GM23338 (cell line): Measurements from ENCODE around the gene PRRC2A. TPM values are rescaled to one million over a fixed set of nuclear protein-coding genes. Genes with fewer than 3 reads are reported as not detected.

ENCODE experiments used
- ATAC-seq: fragments of 200-7000 bp; cut with Tn5 transposase; 3 replicates; pipeline ENCODE4 v1.9.1; 2020
- DNase-seq: peaks from one replicate; pipeline ENCODE4 v3.0.0-alpha.2; 2015; ENCODE audit warnings: low spot score
- H2AFZ ChIP-seq: fragments of 200-600 bp; sonication (generic); 2 replicates; pipeline ENCODE4 v1.8.0; 2016; ENCODE audit warnings: antibody characterized with exemption, mild to moderate bottlenecking, moderate library complexity
- H3F3A ChIP-seq: fragments of 200-600 bp; sonication (generic); replicated peaks from 2 replicates; pipeline ENCODE4 v1.8.0; 2017; ENCODE audit warnings: antibody characterized with exemption, mixed run types, low read depth
- H3K27ac ChIP-seq: fragments of 200-600 bp; sonication (generic); 2 replicates; pipeline ENCODE4 v1.6.1; 2016; ENCODE audit warnings: low read depth
- H3K27me3 ChIP-seq: fragments of 200-600 bp; sonication (generic); 2 replicates; pipeline ENCODE4 v1.8.0; 2016; ENCODE audit warnings: mild to moderate bottlenecking, mixed run types, moderate library complexity; ENCODE audit not compliant: insufficient read depth
- H3K36me3 ChIP-seq: fragments of 200-600 bp; sonication (generic); 2 replicates; pipeline ENCODE4 v1.8.0; 2016; ENCODE audit warnings: mild to moderate bottlenecking; ENCODE audit not compliant: insufficient read depth
- H3K4me1 ChIP-seq: fragments of 200-600 bp; sonication (generic); 2 replicates; pipeline ENCODE4 v1.8.0; 2016; ENCODE audit warnings: mild to moderate bottlenecking, moderate library complexity; ENCODE audit not compliant: insufficient read depth
- H3K4me2 ChIP-seq: fragments of 200-600 bp; sonication (generic); 2 replicates; pipeline ENCODE4 v1.7.1; 2017; ENCODE audit warnings: mixed run types
- H3K4me3 ChIP-seq: fragments of 200-600 bp; sonication (generic); 2 replicates; pipeline ENCODE4 v1.6.1; 2016; ENCODE audit warnings: mixed run types
- H3K79me2 ChIP-seq: fragments of 200-600 bp; sonication (generic); replicated peaks from 2 replicates; pipeline ENCODE4 v1.8.0; 2017; ENCODE audit warnings: mild to moderate bottlenecking; ENCODE audit not compliant: insufficient read depth
- H3K9me2 ChIP-seq: fragments of 200-600 bp; sonication (generic); 2 replicates; pipeline ENCODE4 v1.8.0; 2017; ENCODE audit not compliant: insufficient read depth
- H4K20me1 ChIP-seq: fragments of 200-600 bp; sonication (generic); replicated peaks from 2 replicates; pipeline ENCODE4 v1.8.0; 2017; ENCODE audit warnings: mild to moderate bottlenecking; ENCODE audit not compliant: insufficient read depth
- H3K27ac Mint-ChIP-seq: 2 replicates; pipeline ENCODE4 v1.8.0; 2020; ENCODE audit warnings: inconsistent platforms, mild to moderate bottlenecking, moderate library complexity, mixed read lengths
- H3K27me3 Mint-ChIP-seq: 3 replicates; pipeline ENCODE4 v1.8.0; 2022; ENCODE audit warnings: low read depth, mild to moderate bottlenecking, moderate library complexity, mixed read lengths, inconsistent platforms; ENCODE audit not compliant: insufficient read depth, poor library complexity
- H3K36me3 Mint-ChIP-seq: 3 replicates; pipeline ENCODE4 v1.8.0; 2021; ENCODE audit warnings: low read depth, mild to moderate bottlenecking, inconsistent platforms, moderate library complexity, mixed read lengths
- H3K4me1 Mint-ChIP-seq: 3 replicates; pipeline ENCODE4 v1.8.0; 2020; ENCODE audit warnings: mild to moderate bottlenecking, inconsistent platforms, mixed read lengths
- H3K4me3 Mint-ChIP-seq: 3 replicates; pipeline ENCODE4 v1.8.0; 2021; ENCODE audit warnings: moderate library complexity, mild to moderate bottlenecking, inconsistent platforms, mixed read lengths
- H3K9me3 Mint-ChIP-seq: 3 replicates; pipeline ENCODE4 v1.8.0; 2020; ENCODE audit warnings: moderate library complexity, mild to moderate bottlenecking, inconsistent platforms, mixed read lengths
- CREB1 ChIP-seq: fragments of 250-450 bp; sonication (Bioruptor Pico); IDR thresholded peaks from 2 replicates; pipeline ENCODE4 v1.5.0; 2020; ENCODE audit warnings: low read depth, mild to moderate bottlenecking, moderate library complexity
- EZH2 ChIP-seq: fragments of 200-600 bp; sonication (generic); IDR thresholded peaks from one replicate; pipeline ENCODE4 v1.8.0; 2017; ENCODE audit warnings: antibody characterized with exemption, mild to moderate bottlenecking, low read depth; ENCODE audit not compliant: unreplicated experiment
- EZH2phosphoT487 ChIP-seq: fragments of 200-600 bp; sonication (generic); IDR thresholded peaks from one replicate; pipeline ENCODE4 v1.8.1; 2018; ENCODE audit warnings: antibody characterized with exemption; ENCODE audit not compliant: unreplicated experiment
- NANOG ChIP-seq: IDR thresholded peaks from 2 replicates; pipeline ENCODE4 v1.6.1; 2016; ENCODE audit warnings: antibody characterized with exemption, borderline replicate concordance
- POLR2AphosphoS5 ChIP-seq: IDR thresholded peaks from 2 replicates; pipeline ENCODE4 v1.6.1; 2016; ENCODE audit warnings: antibody characterized with exemption, low read depth
- polyA plus RNA-seq: library from polyadenylated mRNA; unstranded; fragments of >200 nt; fragmentation: Nextera tagmentation; extraction: Ambion mirVana; gene quantifications from 2 replicates; pipeline ENCODE4 v1.2.1, GENCODE V29; 2016
- total RNA-seq: library from RNA; depleted of rRNA; stranded (reverse); fragments of >200 nt; shearing (Covaris generic); gene quantifications from 2 replicates; pipeline ENCODE4 v1.2.3, GENCODE V29; 2014
- TF ChIP-seq, protein P1 (sequence below), 2 experiments: fragments of 200-600 bp in 1 of 2; sonication (generic) in 1 of 2; conservative IDR thresholded peaks; 2 replicates each; pipeline versions ENCODE4 v1.5.1 to v1.6.1; 2016 to 2017; ENCODE audit warnings: antibody characterized with exemption in 2 of 2, low read depth in 2 of 2, mild to moderate bottlenecking in 2 of 2, moderate library complexity in 1 of 2
- TF ChIP-seq, protein P2 (sequence below): IDR thresholded peaks from 2 replicates; pipeline ENCODE4 v1.6.1; 2016; ENCODE audit warnings: antibody characterized with exemption
- TF ChIP-seq, protein P3 (sequence below): IDR thresholded peaks from one replicate; pipeline ENCODE4 v1.6.1; 2018; ENCODE audit warnings: antibody characterized with exemption; ENCODE audit not compliant: unreplicated experiment

The PRRC2A gene
- total and polyA plus RNA-seq, 2 experiments from 2014 or later = 213 to 273 TPM

GRCh38 chr6:31575952-31576685 lies 44.4 kb upstream of the PRRC2A start:
- no peaks in the 10 kb centered on the region; the same call in 2 of the 3 replicates for H3K36me3 Mint-ChIP-seq
- no peak overlapping the region for H3K4me2 ChIP-seq
- no peak overlapping the region for H2AFZ ChIP-seq
- no peaks in the 10 kb centered on the region for H3K79me2 ChIP-seq
- ATAC-seq (no peak), DNase-seq (no peak)
- H3K27me3 ChIP-seq = peaks cover 9% of the 10 kb centered on the region
- H3K27me3 Mint-ChIP-seq = peaks cover 34% of the 10 kb centered on the region
- H3K9me2 ChIP-seq = no peaks in the 10 kb centered on the region
- no peaks in the 10 kb centered on the region for H3F3A ChIP-seq
- no peak overlapping the region for H3K27ac ChIP-seq
- H3K4me1 ChIP-seq = no peaks in the 10 kb centered on the region
- H3K4me3 ChIP-seq = no peak overlapping the region
- no peak overlapping the region for H3K4me3 Mint-ChIP-seq
- H3K9me3 Mint-ChIP-seq = peaks cover under 1% of the 10 kb centered on the region; the same call in 2 of the 3 replicates
- no peak overlapping the region for H3K27ac Mint-ChIP-seq
- peaks cover 18% of the 10 kb centered on the region for H3K4me1 Mint-ChIP-seq
- no peaks in the 10 kb centered on the region for H3K36me3 ChIP-seq
- TF ChIP-seq, protein P1, sequence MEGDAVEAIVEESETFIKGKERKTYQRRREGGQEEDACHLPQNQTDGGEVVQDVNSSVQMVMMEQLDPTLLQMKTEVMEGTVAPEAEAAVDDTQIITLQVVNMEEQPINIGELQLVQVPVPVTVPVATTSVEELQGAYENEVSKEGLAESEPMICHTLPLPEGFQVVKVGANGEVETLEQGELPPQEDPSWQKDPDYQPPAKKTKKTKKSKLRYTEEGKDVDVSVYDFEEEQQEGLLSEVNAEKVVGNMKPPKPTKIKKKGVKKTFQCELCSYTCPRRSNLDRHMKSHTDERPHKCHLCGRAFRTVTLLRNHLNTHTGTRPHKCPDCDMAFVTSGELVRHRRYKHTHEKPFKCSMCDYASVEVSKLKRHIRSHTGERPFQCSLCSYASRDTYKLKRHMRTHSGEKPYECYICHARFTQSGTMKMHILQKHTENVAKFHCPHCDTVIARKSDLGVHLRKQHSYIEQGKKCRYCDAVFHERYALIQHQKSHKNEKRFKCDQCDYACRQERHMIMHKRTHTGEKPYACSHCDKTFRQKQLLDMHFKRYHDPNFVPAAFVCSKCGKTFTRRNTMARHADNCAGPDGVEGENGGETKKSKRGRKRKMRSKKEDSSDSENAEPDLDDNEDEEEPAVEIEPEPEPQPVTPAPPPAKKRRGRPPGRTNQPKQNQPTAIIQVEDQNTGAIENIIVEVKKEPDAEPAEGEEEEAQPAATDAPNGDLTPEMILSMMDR (conservative IDR thresholded peaks at IDR 0.05; ENCODE audit: low read depth in 2 of 2) = no peak
- TF ChIP-seq NANOG (no peak), EZH2 (no peak), CREB1 (CRISPR knock-in tag) (no peak), EZH2phosphoT487 (no peak), POLR2AphosphoS5 (no peak)
- TF ChIP-seq, protein P2, sequence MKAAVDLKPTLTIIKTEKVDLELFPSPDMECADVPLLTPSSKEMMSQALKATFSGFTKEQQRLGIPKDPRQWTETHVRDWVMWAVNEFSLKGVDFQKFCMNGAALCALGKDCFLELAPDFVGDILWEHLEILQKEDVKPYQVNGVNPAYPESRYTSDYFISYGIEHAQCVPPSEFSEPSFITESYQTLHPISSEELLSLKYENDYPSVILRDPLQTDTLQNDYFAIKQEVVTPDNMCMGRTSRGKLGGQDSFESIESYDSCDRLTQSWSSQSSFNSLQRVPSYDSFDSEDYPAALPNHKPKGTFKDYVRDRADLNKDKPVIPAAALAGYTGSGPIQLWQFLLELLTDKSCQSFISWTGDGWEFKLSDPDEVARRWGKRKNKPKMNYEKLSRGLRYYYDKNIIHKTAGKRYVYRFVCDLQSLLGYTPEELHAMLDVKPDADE = no peak
- TF ChIP-seq, protein P3, sequence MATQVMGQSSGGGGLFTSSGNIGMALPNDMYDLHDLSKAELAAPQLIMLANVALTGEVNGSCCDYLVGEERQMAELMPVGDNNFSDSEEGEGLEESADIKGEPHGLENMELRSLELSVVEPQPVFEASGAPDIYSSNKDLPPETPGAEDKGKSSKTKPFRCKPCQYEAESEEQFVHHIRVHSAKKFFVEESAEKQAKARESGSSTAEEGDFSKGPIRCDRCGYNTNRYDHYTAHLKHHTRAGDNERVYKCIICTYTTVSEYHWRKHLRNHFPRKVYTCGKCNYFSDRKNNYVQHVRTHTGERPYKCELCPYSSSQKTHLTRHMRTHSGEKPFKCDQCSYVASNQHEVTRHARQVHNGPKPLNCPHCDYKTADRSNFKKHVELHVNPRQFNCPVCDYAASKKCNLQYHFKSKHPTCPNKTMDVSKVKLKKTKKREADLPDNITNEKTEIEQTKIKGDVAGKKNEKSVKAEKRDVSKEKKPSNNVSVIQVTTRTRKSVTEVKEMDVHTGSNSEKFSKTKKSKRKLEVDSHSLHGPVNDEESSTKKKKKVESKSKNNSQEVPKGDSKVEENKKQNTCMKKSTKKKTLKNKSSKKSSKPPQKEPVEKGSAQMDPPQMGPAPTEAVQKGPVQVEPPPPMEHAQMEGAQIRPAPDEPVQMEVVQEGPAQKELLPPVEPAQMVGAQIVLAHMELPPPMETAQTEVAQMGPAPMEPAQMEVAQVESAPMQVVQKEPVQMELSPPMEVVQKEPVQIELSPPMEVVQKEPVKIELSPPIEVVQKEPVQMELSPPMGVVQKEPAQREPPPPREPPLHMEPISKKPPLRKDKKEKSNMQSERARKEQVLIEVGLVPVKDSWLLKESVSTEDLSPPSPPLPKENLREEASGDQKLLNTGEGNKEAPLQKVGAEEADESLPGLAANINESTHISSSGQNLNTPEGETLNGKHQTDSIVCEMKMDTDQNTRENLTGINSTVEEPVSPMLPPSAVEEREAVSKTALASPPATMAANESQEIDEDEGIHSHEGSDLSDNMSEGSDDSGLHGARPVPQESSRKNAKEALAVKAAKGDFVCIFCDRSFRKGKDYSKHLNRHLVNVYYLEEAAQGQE = no peak
- H4K20me1 ChIP-seq = no peaks in the 10 kb centered on the region
